K562 (cell line): ENCODE results near the gene MRPL19. TPM values are rescaled to one million over a fixed set of nuclear protein-coding genes. Genes with fewer than 3 reads are reported as not detected.

ENCODE experiments used
- ATAC-seq: fragments of 200-7000 bp; cut with Tn5 transposase; 3 replicates; pipeline ENCODE4 v1.9.1; 2020; ENCODE audit warnings: moderate library complexity
- BruUV-seq: library from RNA; stranded (reverse); fragments of 400-500 nt; replicated peaks from 2 replicates; lab custom pipeline; 2021; lab: Mats Ljungman, UMichigan
- CTCF ChIA-PET: fragments of 300-600 bp; formaldehyde crosslinking; extraction: SDS; loops from one replicate; lab custom pipeline; 2021; ENCODE audit warnings: low intra/inter-chr PET ratio; lab: Yijun Ruan, JAX
- POLR2A ChIA-PET: fragments of 300-600, 350-650 bp; sonication (Branson Sonifier 250); formaldehyde crosslinking; extraction: SDS; loops from one replicate; lab custom pipeline; 2021; ENCODE audit warnings: antibody characterized with exemption, inconsistent platforms; lab: Yijun Ruan, JAX
- DNase-seq, 4 experiments: peaks; one replicate each; pipeline versions ENCODE4 v3.0.0 to v3.0.0-alpha.2; 2011 to 2018; ENCODE audit warnings: low spot score in 3 of 4, mixed read lengths in 3 of 4; ENCODE audit errors: extremely low read depth in 1 of 4
- FAIRE-seq: peaks from 2 replicates; lab custom pipeline; 2011; peaks lifted over from hg19 to GRCh38; lab: Jason Lieb, UNC
- H2AFZ ChIP-seq: 2 replicates; pipeline ENCODE4 v1.6.0; 2011; ENCODE audit warnings: low read depth, low read length, control low read depth, inconsistent platforms
- H3K27ac ChIP-seq: fragments of 200-600 bp; 3 replicates; pipeline ENCODE4 v1.8.0; 2011; ENCODE audit warnings: low read depth, mild to moderate bottlenecking, control low read depth, inconsistent platforms, low read length, moderate library complexity, mixed read lengths; ENCODE audit errors: extremely low read depth
- H3K27me3 ChIP-seq, 2 experiments: fragments of 300-600 bp in 1 of 2; 2 replicates in 1 of 2; 3 replicates in 1 of 2; pipeline versions ENCODE4 v1.6.0 to v1.8.0; 2011; ENCODE audit warnings: inconsistent platforms in 2 of 2, low read length in 2 of 2, mild to moderate bottlenecking in 1 of 2, mixed read lengths in 1 of 2, moderate library complexity in 1 of 2; ENCODE audit not compliant: control insufficient read depth in 2 of 2, insufficient read depth in 2 of 2
- H3K36me3 ChIP-seq: fragments of 300-600 bp; 3 replicates; pipeline ENCODE4 v1.8.0; 2011; ENCODE audit warnings: mild to moderate bottlenecking, low read length, inconsistent platforms; ENCODE audit not compliant: control insufficient read depth, insufficient read depth
- H3K4me1 ChIP-seq, 2 experiments: fragments of 200-600 bp in 1 of 2; replicated peaks in 1 of 2; 2 replicates in 1 of 2; 3 replicates in 1 of 2; pipeline versions ENCODE4 v1.5.1 to v1.8.0; 2011; ENCODE audit warnings: inconsistent platforms in 2 of 2, low read length in 2 of 2, mild to moderate bottlenecking in 1 of 2, mixed read lengths in 1 of 2, moderate library complexity in 1 of 2; ENCODE audit not compliant: control insufficient read depth in 2 of 2, insufficient read depth in 2 of 2
- H3K4me2 ChIP-seq: 2 replicates; pipeline ENCODE4 v1.6.1; 2011; ENCODE audit warnings: low read length, control low read depth, inconsistent platforms, mixed read lengths; ENCODE audit not compliant: insufficient read depth
- H3K4me3 ChIP-seq: fragments of 200-600 bp; sonication (generic), shearing (Covaris generic); 2 replicates; pipeline ENCODE4 v1.5.1; 2016; ENCODE audit warnings: control low read depth, inconsistent platforms
- H3K79me2 ChIP-seq: fragments of 200-600 bp; 3 replicates; pipeline ENCODE4 v1.8.0; 2011; ENCODE audit warnings: low read length, inconsistent platforms; ENCODE audit not compliant: control insufficient read depth, insufficient read depth
- H3K9ac ChIP-seq, 2 experiments: 2 replicates each; pipeline versions ENCODE4 v1.6.0 to v1.6.1; 2011; ENCODE audit warnings: low read depth in 2 of 2, low read length in 2 of 2, control low read depth in 1 of 2, inconsistent platforms in 1 of 2, mild to moderate bottlenecking in 1 of 2, mixed read lengths in 1 of 2; ENCODE audit not compliant: insufficient read depth in 1 of 2
- H3K9me1 ChIP-seq: one replicate; pipeline ENCODE4 v1.6.0; 2011; ENCODE audit warnings: inconsistent platforms, mild to moderate bottlenecking, low read length, moderate library complexity; ENCODE audit not compliant: control insufficient read depth, insufficient read depth
- H3K9me3 ChIP-seq: replicated peaks from 2 replicates; pipeline ENCODE4 v1.5.1; 2011; ENCODE audit warnings: low read depth, low read length, inconsistent platforms; ENCODE audit not compliant: control insufficient read depth, insufficient read depth
- H4K20me1 ChIP-seq: replicated peaks from 2 replicates; pipeline ENCODE4 v1.6.1; 2011; ENCODE audit warnings: low read length, inconsistent platforms, mixed read lengths; ENCODE audit not compliant: control insufficient read depth, insufficient read depth
- CREM ChIP-seq: IDR thresholded peaks from 2 replicates; pipeline ENCODE4 v1.6.1; 2014; ENCODE audit warnings: antibody characterized with exemption, low read depth
- L3MBTL2 ChIP-seq: fragments of 450-650 bp; IDR thresholded peaks from 2 replicates; pipeline ENCODE4 v1.6.1; 2016; ENCODE audit warnings: mild to moderate bottlenecking, moderate library complexity
- REST ChIP-seq, 2 experiments: fragments of 450-650 bp; formaldehyde crosslinking in 1 of 2; IDR thresholded peaks; 2 replicates each; pipeline versions ENCODE4 v1.4.0 to v1.6.1; 2014 to 2020; ENCODE audit warnings: mild to moderate bottlenecking in 2 of 2, borderline replicate concordance in 1 of 2, low read depth in 1 of 2
- SMC3 ChIP-seq: conservative IDR thresholded peaks from 2 replicates; pipeline ENCODE4 v1.6.1; 2011; ENCODE audit warnings: low read depth, low read length, improper control_type of control experiment; ENCODE audit not compliant: insufficient read depth
- ZNF449 ChIP-seq: fragments of 250-450 bp; sonication (Bioruptor Pico); IDR thresholded peaks from 2 replicates; pipeline ENCODE4 v1.8.0; 2022; ENCODE audit warnings: moderate library complexity, mild to moderate bottlenecking, inconsistent platforms
- WGBS: fragments of 100-300 bp; shearing (Covaris generic); methylation state at CpG from one replicate; pipeline ENCODE4 v1.1.6; 2016; ENCODE audit warnings: low coverage, mixed read lengths; ENCODE audit not compliant: insufficient coverage; ENCODE audit errors: missing lambda C conversion rate; 5-methylcytosine and 5-hydroxymethylcytosine counted together
- in situ Hi-C: fragments of 300-500 bp; cut with MboI; formaldehyde crosslinking; loops from 4 replicates; pipeline ENCODE4 v1.15.0; 2018; ENCODE audit warnings: inconsistent platforms, mixed read lengths
- intact Hi-C: fragments of 100-400 bp; cut with micrococcal nuclease; formaldehyde crosslinking; loops from 2 replicates; pipeline ENCODE4 v1.14.2; 2022
- polyA plus RNA-seq, 8 experiments: library from polyadenylated mRNA; depleted of rRNA in 4 of 8; stranded (reverse) in 5 of 8; unstranded in 3 of 8; fragments of >200 nt; fragmentation: Nextera tagmentation in 2 of 8; fragmentation: Illumina TruSeq in 1 of 8; extraction: Ambion mirVana in 2 of 8; extraction: Trizol in 1 of 8; gene quantifications; 2 replicates each; pipeline versions ENCODE4 v1.2.1 to v1.2.3, GENCODE V29; 2011 to 2014; ENCODE audit warnings: inconsistent platforms in 1 of 8, missing spikeins in 1 of 8
- total RNA-seq, 7 experiments: library from RNA; depleted of rRNA in 6 of 7; stranded (reverse); fragments of >200 nt in 6 of 7; fragmentation: Illumina TruSeq in 2 of 7; extraction: Trizol in 2 of 7; gene quantifications; 2 replicates each; pipeline versions ENCODE4 v1.2.1 to v1.2.3, GENCODE V29; 2011 to 2021; ENCODE audit warnings: low replicate concordance in 1 of 7
- TF ChIP-seq, protein P1 (sequence below), 2 experiments: fragments of 450-650 bp; conservative IDR thresholded peaks; 2 replicates each; pipeline ENCODE4 v1.6.1; 2017; ENCODE audit warnings: mild to moderate bottlenecking in 2 of 2, moderate library complexity in 2 of 2

MRPL19 gene
- total and polyA plus RNA-seq, 9 of the 15 experiments (the other 6 are each of a cell fraction or from before 2014, with no cell fraction given): 9.7 to 65.9 (median 56.1) TPM

GRCh38 chr2:75640621-75641121, 5.9 kb upstream of the MRPL19 start:
- Histone ChIP-seq H3K9me1 (no peaks in the 10 kb centered on the region), H3K9ac (no peak overlapping the region), H3K4me3 (no peak overlapping the region), H4K20me1 (no peaks in the 10 kb centered on the region), H3K4me2 (no peak overlapping the region), H3K36me3 (no peaks in the 10 kb centered on the region), H3K79me2 (no peaks in the 10 kb centered on the region), H3K27ac (no peak overlapping the region), H2AFZ (peak overlapping the region; percentile 46; the same call in 1 of the 2 replicates), H3K9me3 (no peaks in the 10 kb centered on the region), H3K27me3 (peaks cover 2 to 5% of the 10 kb centered on the region in 2 experiments; a peak in 2 of 5 replicates), H3K4me1 (no peaks in the 10 kb centered on the region)
- 0% methylated on average over 3 of the region's 3 CpGs for WGBS
- ChIA-PET POLR2A (interaction anchor here (1.5 kb wide), 1 partner anchor 70 kb away, joined by 5 read pairs; the partner anchor contains the start of gene GCFC2), CTCF (interaction anchor here (0.6 to 2.3 kb wide), 4 partner anchors 36 to 823 kb away, joined by 3 to 14 read pairs (median 4); no protein-coding TSS in a partner anchor)
- ATAC-seq: peak; percentile 99
- in situ Hi-C loops (loop anchor here (25.0 kb wide), 1 partner anchor 947 kb away; no protein-coding TSS in a partner anchor), intact Hi-C loops (loop anchor here (1.0 to 5.0 kb wide), 3 partner anchors 37 to 957 kb away; no protein-coding TSS in a partner anchor)
- DNase-seq: peak; percentile 65 to 69 (median 66)
- peak; percentile 93 for FAIRE-seq
- no TSS peak for BruUV-seq
- TF ChIP-seq, protein P1, sequence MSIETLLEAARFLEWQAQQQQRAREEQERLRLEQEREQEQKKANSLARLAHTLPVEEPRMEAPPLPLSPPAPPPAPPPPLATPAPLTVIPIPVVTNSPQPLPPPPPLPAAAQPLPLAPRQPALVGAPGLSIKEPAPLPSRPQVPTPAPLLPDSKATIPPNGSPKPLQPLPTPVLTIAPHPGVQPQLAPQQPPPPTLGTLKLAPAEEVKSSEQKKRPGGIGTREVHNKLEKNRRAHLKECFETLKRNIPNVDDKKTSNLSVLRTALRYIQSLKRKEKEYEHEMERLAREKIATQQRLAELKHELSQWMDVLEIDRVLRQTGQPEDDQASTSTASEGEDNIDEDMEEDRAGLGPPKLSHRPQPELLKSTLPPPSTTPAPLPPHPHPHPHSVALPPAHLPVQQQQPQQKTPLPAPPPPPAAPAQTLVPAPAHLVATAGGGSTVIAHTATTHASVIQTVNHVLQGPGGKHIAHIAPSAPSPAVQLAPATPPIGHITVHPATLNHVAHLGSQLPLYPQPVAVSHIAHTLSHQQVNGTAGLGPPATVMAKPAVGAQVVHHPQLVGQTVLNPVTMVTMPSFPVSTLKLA (conservative IDR thresholded peaks at IDR 0.05): peak; percentile 20 to 48; a peak in 2 of 4 replicates
- TF ChIP-seq L3MBTL2 (peak; percentile 28; the same call in 1 of the 2 replicates), ZNF449 (CRISPR knock-in tag) (no peak), SMC3 (peak; percentile 90), REST (IDR thresholded peaks at IDR 0.05; ENCODE audit: borderline replicate concordance) (peak; percentile 79), REST (CRISPR knock-in tag; IDR thresholded peaks at IDR 0.05; ENCODE audit: low read depth) (no peak), CREM (0 out of 2 replicates have a peak, but pooled peaks have one; percentile 28)
